ENCODE data around the gene SPINK14. TPM values are rescaled to one million over a fixed set of nuclear protein-coding genes. Genes with fewer than 3 reads are reported as not detected.

The SPINK14 gene
- total RNA-seq, 2 donors from 2014 or later, result not detected

GRCh38 chr5:148221508-148221907 lies 53.2 kb downstream of the SPINK14 start:
- Histone ChIP-seq H3K4me1 (no peaks in the 10 kb centered on the region), H3K9ac (ENCODE audit: low read depth in 2 of 2, low read length in 2 of 2) (no peak overlapping the region), H3K27me3 (no peaks in the 10 kb centered on the region), H3K27ac (no peak overlapping the region), H3K36me3 (no peaks in the 10 kb centered on the region), H3K4me3 (no peak overlapping the region), H3K9me3 (no peaks in the 10 kb centered on the region)
- DNase-seq, result no peak
- intact Hi-C loops (cut with DNase I), result no loop called here
- TF ChIP-seq CTCF (IDR thresholded peaks at IDR 0.05), result no peak

GRCh38 chr5:148224117-148224742 lies 55.9 kb downstream of the SPINK14 start:
- Histone ChIP-seq H3K4me1 (no peaks in the 10 kb centered on the region), H3K36me3 (no peaks in the 10 kb centered on the region), H3K9ac (ENCODE audit: low read depth in 2 of 2, low read length in 2 of 2) (no peak overlapping the region), H3K27ac (no peak overlapping the region), H3K27me3 (no peaks in the 10 kb centered on the region), H3K9me3 (no peaks in the 10 kb centered on the region), H3K4me3 (no peak overlapping the region)
- TF ChIP-seq CTCF (IDR thresholded peaks at IDR 0.05), result no peak
- no peak for DNase-seq
- intact Hi-C loops (cut with DNase I), result no loop called here

Other genes with a start within 250 kb of the SPINK14 start
- gene SPINK5, start 104.6 kb upstream of the SPINK14 start, total RNA-seq, result 10 to 100 TPM; 25.6 to 29.0 TPM
- gene SPINK6, start 34.5 kb downstream of the SPINK14 start, total RNA-seq, result under 1 TPM in 1 of 2 donors, not detected in 1; 0.45 TPM
- gene MARCOL, start 70.0 kb downstream of the SPINK14 start, total RNA-seq, result under 1 TPM in 1 of 2 donors, not detected in 1; 0.27 TPM
- under 1 TPM in 1 of 2 donors, not detected in 1; 0.40 TPM for gene SPINK13, start 100.2 kb downstream of the SPINK14 start, total RNA-seq
- not detected for gene SPINK7, start 143.9 kb downstream of the SPINK14 start, total RNA-seq
- not detected for gene SPINK9, start 167.0 kb downstream of the SPINK14 start, total RNA-seq
- gene FBXO38, start 215.4 kb downstream of the SPINK14 start, total RNA-seq, result 10 to 100 TPM; 38.2 to 45.1 TPM

All from colonic mucosa (tissue), 4 donors.